Ishikawa (cell line): ENCODE measurements around the gene HLTF.

Source experiments
- CEBPB ChIP-seq: IDR thresholded peaks from 2 replicates; pipeline ENCODE4 v1.6.1; 2012
- CREB1 ChIP-seq: IDR thresholded peaks from 2 replicates; pipeline ENCODE4 v1.6.1; 2012; ENCODE audit warnings: low read depth
- EGR1 ChIP-seq: IDR thresholded peaks from 2 replicates; pipeline ENCODE4 v1.6.1; 2012
- EP300 ChIP-seq: IDR thresholded peaks from 2 replicates; pipeline ENCODE4 v1.6.1; 2012; ENCODE audit warnings: borderline replicate concordance
- FOXM1 ChIP-seq: IDR thresholded peaks from 2 replicates; pipeline ENCODE4 v1.6.1; 2012; ENCODE audit warnings: low read depth, borderline replicate concordance
- NFIC ChIP-seq: IDR thresholded peaks from 2 replicates; pipeline ENCODE4 v1.6.1; 2012
- RAD21 ChIP-seq: IDR thresholded peaks from 2 replicates; pipeline ENCODE4 v1.6.1; 2012; ENCODE audit warnings: low read depth
- TAF1 ChIP-seq: IDR thresholded peaks from 2 replicates; pipeline ENCODE4 v1.6.1; 2012; ENCODE audit warnings: low read depth, mild to moderate bottlenecking
- TCF12 ChIP-seq: IDR thresholded peaks from 2 replicates; pipeline ENCODE4 v1.6.1; 2012; ENCODE audit warnings: low read depth
- TEAD4 ChIP-seq: IDR thresholded peaks from 2 replicates; pipeline ENCODE4 v1.6.1; 2012
- YY1 ChIP-seq: IDR thresholded peaks from 2 replicates; pipeline ENCODE4 v1.6.1; 2012; ENCODE audit warnings: low read depth
- ZBTB7A ChIP-seq: IDR thresholded peaks from 2 replicates; pipeline ENCODE4 v1.6.1; 2012; ENCODE audit warnings: low read depth
- TF ChIP-seq, protein P1 (sequence below): IDR thresholded peaks from 2 replicates; pipeline ENCODE4 v1.6.1; 2012
- TF ChIP-seq, protein P2 (sequence below): IDR thresholded peaks from 2 replicates; pipeline ENCODE4 v1.6.1; 2012
- TF ChIP-seq, protein P3 (sequence below): IDR thresholded peaks from 2 replicates; pipeline ENCODE4 v1.6.1; 2012; ENCODE audit warnings: low read depth, mild to moderate bottlenecking

Gene HLTF

DNA sequence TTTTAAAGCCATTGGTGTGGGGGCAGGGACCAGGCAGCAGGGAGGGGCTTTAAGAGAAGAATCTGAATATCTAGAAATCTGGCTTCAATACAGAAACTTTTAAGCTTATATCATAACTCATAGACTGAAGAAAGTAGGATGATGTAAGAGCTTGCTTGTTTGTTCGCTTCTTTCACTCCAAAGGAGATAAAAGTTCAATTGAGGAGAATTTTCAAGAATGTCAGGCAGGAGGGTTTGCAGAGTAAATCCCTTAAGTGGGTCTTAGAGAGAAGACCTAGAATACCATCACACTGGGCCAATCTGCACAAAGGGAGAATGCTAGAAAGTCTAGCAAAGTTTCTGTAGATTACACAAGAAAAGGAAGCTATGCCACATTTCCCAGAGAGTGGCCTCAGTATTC is 4.1 kb upstream of the HLTF start:
- TF ChIP-seq YY1, result no peak
- TF ChIP-seq EGR1, result no peak

DNA sequence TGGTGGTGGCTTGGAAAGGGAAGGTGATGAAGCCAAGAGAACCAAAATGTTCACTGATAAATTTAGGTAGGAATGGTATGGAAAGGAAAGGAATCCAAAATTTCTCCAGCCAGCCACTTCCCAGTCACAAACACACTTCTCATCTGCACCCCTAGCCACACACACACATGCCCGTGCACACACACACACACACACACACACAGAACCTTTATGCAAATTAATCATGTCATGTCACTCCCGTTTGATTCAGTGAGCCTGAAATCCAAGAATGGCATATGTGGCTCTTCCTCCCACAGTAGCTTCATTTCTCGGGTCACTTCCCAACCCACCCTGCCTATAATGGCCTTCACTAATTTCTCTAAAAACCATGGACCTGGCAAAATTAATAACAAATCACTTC is 3.1 kb upstream of the HLTF start:
- TF ChIP-seq, protein P1, sequence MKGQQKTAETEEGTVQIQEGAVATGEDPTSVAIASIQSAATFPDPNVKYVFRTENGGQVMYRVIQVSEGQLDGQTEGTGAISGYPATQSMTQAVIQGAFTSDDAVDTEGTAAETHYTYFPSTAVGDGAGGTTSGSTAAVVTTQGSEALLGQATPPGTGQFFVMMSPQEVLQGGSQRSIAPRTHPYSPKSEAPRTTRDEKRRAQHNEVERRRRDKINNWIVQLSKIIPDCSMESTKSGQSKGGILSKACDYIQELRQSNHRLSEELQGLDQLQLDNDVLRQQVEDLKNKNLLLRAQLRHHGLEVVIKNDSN, result no peak
- TF ChIP-seq NFIC, result no peak
- TF ChIP-seq EGR1, result no peak
- no peak for TF ChIP-seq YY1
- no peak for TF ChIP-seq CEBPB
- no peak for TF ChIP-seq ZBTB7A
- no peak for TF ChIP-seq FOXM1

DNA sequence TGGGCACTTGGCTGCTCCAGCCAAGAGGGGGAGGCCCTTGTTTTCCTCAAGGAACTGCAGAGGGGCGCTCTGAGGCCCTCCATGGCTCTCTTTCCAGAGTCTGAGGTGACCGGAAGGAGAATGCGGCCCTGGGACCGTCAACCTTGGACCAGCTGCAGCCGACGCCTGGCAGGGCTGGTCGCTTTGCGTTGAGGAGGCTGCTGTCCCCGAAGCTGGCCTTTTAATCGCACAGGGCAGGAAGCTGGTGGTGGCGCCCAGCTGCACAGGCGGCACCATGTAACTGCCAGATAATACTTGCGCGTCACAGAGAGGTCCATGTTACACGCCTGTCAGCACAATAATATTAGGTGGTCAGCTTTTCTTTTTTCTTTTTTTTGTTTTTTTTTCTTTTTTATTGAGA is 875 bp upstream of the HLTF start:
- TF ChIP-seq EGR1 (no peak), NFIC (no peak), FOXM1 (no peak), CREB1 (no peak), EP300 (no peak)
- TF ChIP-seq, protein P2, sequence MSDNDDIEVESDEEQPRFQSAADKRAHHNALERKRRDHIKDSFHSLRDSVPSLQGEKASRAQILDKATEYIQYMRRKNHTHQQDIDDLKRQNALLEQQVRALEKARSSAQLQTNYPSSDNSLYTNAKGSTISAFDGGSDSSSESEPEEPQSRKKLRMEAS, result no peak
- TF ChIP-seq, protein P3, sequence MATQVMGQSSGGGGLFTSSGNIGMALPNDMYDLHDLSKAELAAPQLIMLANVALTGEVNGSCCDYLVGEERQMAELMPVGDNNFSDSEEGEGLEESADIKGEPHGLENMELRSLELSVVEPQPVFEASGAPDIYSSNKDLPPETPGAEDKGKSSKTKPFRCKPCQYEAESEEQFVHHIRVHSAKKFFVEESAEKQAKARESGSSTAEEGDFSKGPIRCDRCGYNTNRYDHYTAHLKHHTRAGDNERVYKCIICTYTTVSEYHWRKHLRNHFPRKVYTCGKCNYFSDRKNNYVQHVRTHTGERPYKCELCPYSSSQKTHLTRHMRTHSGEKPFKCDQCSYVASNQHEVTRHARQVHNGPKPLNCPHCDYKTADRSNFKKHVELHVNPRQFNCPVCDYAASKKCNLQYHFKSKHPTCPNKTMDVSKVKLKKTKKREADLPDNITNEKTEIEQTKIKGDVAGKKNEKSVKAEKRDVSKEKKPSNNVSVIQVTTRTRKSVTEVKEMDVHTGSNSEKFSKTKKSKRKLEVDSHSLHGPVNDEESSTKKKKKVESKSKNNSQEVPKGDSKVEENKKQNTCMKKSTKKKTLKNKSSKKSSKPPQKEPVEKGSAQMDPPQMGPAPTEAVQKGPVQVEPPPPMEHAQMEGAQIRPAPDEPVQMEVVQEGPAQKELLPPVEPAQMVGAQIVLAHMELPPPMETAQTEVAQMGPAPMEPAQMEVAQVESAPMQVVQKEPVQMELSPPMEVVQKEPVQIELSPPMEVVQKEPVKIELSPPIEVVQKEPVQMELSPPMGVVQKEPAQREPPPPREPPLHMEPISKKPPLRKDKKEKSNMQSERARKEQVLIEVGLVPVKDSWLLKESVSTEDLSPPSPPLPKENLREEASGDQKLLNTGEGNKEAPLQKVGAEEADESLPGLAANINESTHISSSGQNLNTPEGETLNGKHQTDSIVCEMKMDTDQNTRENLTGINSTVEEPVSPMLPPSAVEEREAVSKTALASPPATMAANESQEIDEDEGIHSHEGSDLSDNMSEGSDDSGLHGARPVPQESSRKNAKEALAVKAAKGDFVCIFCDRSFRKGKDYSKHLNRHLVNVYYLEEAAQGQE, result no peak

DNA sequence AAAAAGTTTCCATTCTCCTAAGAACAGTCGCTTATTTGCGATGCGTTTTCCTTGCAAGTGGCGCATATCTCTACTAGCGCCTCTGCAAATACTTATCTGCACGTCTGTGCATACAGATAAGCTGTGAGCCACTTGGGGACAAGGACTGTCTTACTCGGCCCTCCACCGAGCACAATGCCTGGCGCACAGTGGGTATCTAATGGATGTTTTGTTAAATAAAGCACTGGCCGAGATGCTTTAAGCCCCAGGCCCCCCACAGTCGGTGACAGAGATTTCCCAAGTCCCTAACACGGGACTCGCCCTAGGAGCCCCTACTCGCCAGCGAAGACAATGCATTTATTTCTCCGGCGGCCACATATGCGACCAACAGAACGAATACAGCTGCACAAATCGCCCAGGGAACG is 503 bp downstream of the HLTF start:
- TF ChIP-seq, protein P1, result no peak
- TF ChIP-seq FOXM1, result no peak
- TF ChIP-seq TEAD4, result no peak
- TF ChIP-seq, protein P3, result no peak
- TF ChIP-seq CREB1, result no peak
- TF ChIP-seq TCF12, result no peak
- no peak for TF ChIP-seq TAF1
- TF ChIP-seq ZBTB7A, result no peak
- TF ChIP-seq NFIC, result no peak
- TF ChIP-seq, protein P2, result no peak
- no peak for TF ChIP-seq CEBPB
- TF ChIP-seq EGR1, result no peak
- TF ChIP-seq YY1, result no peak
- no peak for TF ChIP-seq RAD21
- TF ChIP-seq EP300, result no peak

DNA sequence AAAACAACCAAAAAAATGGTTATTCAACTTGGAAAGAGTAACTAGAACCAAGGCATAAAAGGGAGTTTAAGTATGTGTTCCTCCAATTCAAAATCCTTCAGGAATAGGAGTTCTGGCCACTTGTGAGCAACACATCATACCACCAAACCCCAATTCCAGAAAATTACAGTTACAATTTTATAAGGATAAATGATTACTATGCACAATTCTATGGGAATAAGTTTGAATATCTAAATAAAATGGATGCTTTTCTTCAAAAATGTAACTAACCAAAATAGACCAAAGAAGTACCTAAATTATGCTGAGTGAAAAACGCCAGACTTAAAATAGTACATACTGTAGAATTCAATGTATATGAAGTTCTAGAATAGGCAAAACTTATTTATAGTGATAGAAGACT is 4.6 kb downstream of the HLTF start:
- TF ChIP-seq TEAD4 (no peak), TCF12 (no peak), CEBPB (no peak), CREB1 (no peak), TAF1 (no peak), NFIC (no peak), EGR1 (no peak), FOXM1 (no peak), ZBTB7A (no peak), RAD21 (no peak), YY1 (no peak), EP300 (no peak)
- TF ChIP-seq, protein P2, result no peak
- TF ChIP-seq, protein P3, result no peak
- TF ChIP-seq, protein P1, result no peak
